ENCODE data around the gene C2CD3.

The C2CD3 gene

GRCh38 chr11:73969091-73969490 lies 201.7 kb downstream of the C2CD3 start:
- Histone ChIP-seq H3K9me3 (ENCODE audit: control insufficient read depth, low read depth, low read length) (no peaks in the 10 kb centered on the region), H3K4me3 (ENCODE audit: low read length) (no peak overlapping the region), H3K27me3 (ENCODE audit: control insufficient read depth, insufficient read depth, low read length) (no peaks in the 10 kb centered on the region), H3K27ac (ENCODE audit: low read length) (no peak overlapping the region), H3K36me3 (ENCODE audit: control insufficient read depth, low read depth, low read length) (no peaks in the 10 kb centered on the region), H3K9ac (ENCODE audit: low read length) (no peak overlapping the region), H3K4me1 (ENCODE audit: control insufficient read depth, low read depth, low read length) (no peaks in the 10 kb centered on the region)

GRCh38 chr11:73968356-73968966 lies 202.3 kb downstream of the C2CD3 start:
- H3K27ac ChIP-seq (ENCODE audit: low read length): no peak overlapping the region
- H3K4me3 ChIP-seq (ENCODE audit: low read length): no peak overlapping the region
- H3K9me3 ChIP-seq (ENCODE audit: control insufficient read depth, low read depth, low read length): no peaks in the 10 kb centered on the region
- no peak overlapping the region for H3K9ac ChIP-seq (ENCODE audit: low read length)
- H3K36me3 ChIP-seq (ENCODE audit: control insufficient read depth, low read depth, low read length): no peaks in the 10 kb centered on the region
- H3K27me3 ChIP-seq (ENCODE audit: control insufficient read depth, insufficient read depth, low read length): no peaks in the 10 kb centered on the region
- H3K4me1 ChIP-seq (ENCODE audit: control insufficient read depth, low read depth, low read length): no peaks in the 10 kb centered on the region

- H3K36me3 ChIP-seq (ENCODE audit: control insufficient read depth, low read depth, low read length): no peaks in the 10 kb centered on the region
- H3K4me1 ChIP-seq (ENCODE audit: control insufficient read depth, low read depth, low read length): no peaks in the 10 kb centered on the region
- H3K9me3 ChIP-seq (ENCODE audit: control insufficient read depth, low read depth, low read length): no peaks in the 10 kb centered on the region
- H3K27me3 ChIP-seq (ENCODE audit: control insufficient read depth, insufficient read depth, low read length): no peaks in the 10 kb centered on the region
- H3K4me3 ChIP-seq (ENCODE audit: low read length): no peak overlapping the region
- no peak overlapping the region for H3K27ac ChIP-seq (ENCODE audit: low read length)
- H3K9ac ChIP-seq (ENCODE audit: low read length): no peak overlapping the region
Measured at GRCh38 chr11:73965764-73966121, 205.1 kb downstream of the C2CD3 start.

- Histone ChIP-seq H3K4me3 (ENCODE audit: low read length) (no peak overlapping the region), H3K36me3 (ENCODE audit: control insufficient read depth, low read depth, low read length) (no peaks in the 10 kb centered on the region), H3K4me1 (ENCODE audit: control insufficient read depth, low read depth, low read length) (no peaks in the 10 kb centered on the region), H3K27ac (ENCODE audit: low read length) (no peak overlapping the region), H3K9ac (ENCODE audit: low read length) (no peak overlapping the region), H3K27me3 (ENCODE audit: control insufficient read depth, insufficient read depth, low read length) (no peaks in the 10 kb centered on the region), H3K9me3 (ENCODE audit: control insufficient read depth, low read depth, low read length) (no peaks in the 10 kb centered on the region)
Measured at GRCh38 chr11:73965076-73965763, 205.6 kb downstream of the C2CD3 start.

- Histone ChIP-seq H3K27ac (ENCODE audit: low read length) (no peak overlapping the region), H3K9ac (ENCODE audit: low read length) (no peak overlapping the region)
Measured at GRCh38 chr11:73963861-73964260, 206.9 kb downstream of the C2CD3 start.

More at GRCh38 chr11:73963861-73964260, 206.9 kb downstream of the C2CD3 start:
- H3K4me3 ChIP-seq (ENCODE audit: low read length): no peak overlapping the region
- no peaks in the 10 kb centered on the region for H3K4me1 ChIP-seq (ENCODE audit: control insufficient read depth, low read depth, low read length)
- H3K27me3 ChIP-seq (ENCODE audit: control insufficient read depth, insufficient read depth, low read length): no peaks in the 10 kb centered on the region
- no peaks in the 10 kb centered on the region for H3K36me3 ChIP-seq (ENCODE audit: control insufficient read depth, low read depth, low read length)
- H3K9me3 ChIP-seq (ENCODE audit: control insufficient read depth, low read depth, low read length): no peaks in the 10 kb centered on the region

Data from iPS-18a (cell line).